Chondrocyte (in vitro differentiated cells): ENCODE measurements around the gene THBS4. TPM values are rescaled to one million over a fixed set of nuclear protein-coding genes. Genes with fewer than 3 reads are reported as not detected.
"Not testable (repeated sequence)": the region's sequence is repeated elsewhere in the genome, so short reads cannot be mapped to it uniquely, and the experiment has no call there.

Source experiments
- DNase-seq: peaks from one replicate; pipeline ENCODE4 v3.0.0; 2021; ENCODE audit warnings: mixed read lengths, low spot score
- H3K27ac Mint-ChIP-seq: one replicate; pipeline ENCODE4 v1.8.0; 2021; ENCODE audit warnings: mild to moderate bottlenecking, moderate library complexity, mixed read lengths; ENCODE audit not compliant: unreplicated experiment
- H3K27me3 Mint-ChIP-seq: 2 replicates; pipeline ENCODE4 v1.8.0; 2021; ENCODE audit warnings: low read depth, mixed read lengths
- H3K36me3 Mint-ChIP-seq: 2 replicates; pipeline ENCODE4 v1.8.0; 2021; ENCODE audit warnings: low read depth, mixed read lengths
- H3K4me1 Mint-ChIP-seq: 2 replicates; pipeline ENCODE4 v1.8.0; 2021; ENCODE audit warnings: low read depth, mild to moderate bottlenecking, mixed read lengths
- H3K4me3 Mint-ChIP-seq: one replicate; pipeline ENCODE4 v1.8.0; 2021; ENCODE audit warnings: mild to moderate bottlenecking, moderate library complexity, mixed read lengths; ENCODE audit not compliant: unreplicated experiment
- H3K9me3 Mint-ChIP-seq: 2 replicates; pipeline ENCODE4 v1.8.0; 2021; ENCODE audit warnings: low read depth, mixed read lengths
- CTCF ChIP-seq: fragments of 200-600 bp; sonication (generic); IDR thresholded peaks from 2 replicates; pipeline ENCODE4 v1.5.0; 2021; ENCODE audit warnings: antibody characterized with exemption, mild to moderate bottlenecking, moderate library complexity
- total RNA-seq: library from RNA; stranded (reverse); gene quantifications from 3 replicates; pipeline ENCODE4 v1.2.1, GENCODE V29; 2021

The THBS4 gene
- total RNA-seq, 1 donor from 2014 or later, result 0.75 TPM

- Mint-ChIP-seq H3K27ac (no peak overlapping the region), H3K4me3 (no peak overlapping the region), H3K36me3 (no peaks in the 10 kb centered on the region), H3K4me1 (peaks cover 2% of the 10 kb centered on the region), H3K27me3 (peaks cover 4% of the 10 kb centered on the region), H3K9me3 (no peaks in the 10 kb centered on the region)
- TF ChIP-seq CTCF, result peak; percentile 76
- DNase-seq, result no peak
These were observed 47.6 kb downstream of the THBS4 start for GRCh38 chr5:80082731-80083100.

- H3K4me3 Mint-ChIP-seq, result no peak overlapping the region
- no peaks in the 10 kb centered on the region for H3K36me3 Mint-ChIP-seq
- no peak for DNase-seq
- peaks cover 2% of the 10 kb centered on the region for H3K4me1 Mint-ChIP-seq
- peak; percentile 84 for TF ChIP-seq CTCF
- H3K27ac Mint-ChIP-seq, result no peak overlapping the region
- peaks cover 4% of the 10 kb centered on the region for H3K27me3 Mint-ChIP-seq
- no peaks in the 10 kb centered on the region for H3K9me3 Mint-ChIP-seq
These were observed 48.1 kb downstream of the THBS4 start for GRCh38 chr5:80083101-80083890.

GRCh38 chr5:80090884-80091166, 55.7 kb downstream of the THBS4 start:
- H3K27ac Mint-ChIP-seq, result no peak overlapping the region
- no peaks in the 10 kb centered on the region for H3K36me3 Mint-ChIP-seq
- no peak for TF ChIP-seq CTCF
- no peak overlapping the region for H3K4me3 Mint-ChIP-seq
- H3K27me3 Mint-ChIP-seq, result peaks cover under 1% of the 10 kb centered on the region
- peaks cover 8% of the 10 kb centered on the region for H3K4me1 Mint-ChIP-seq
- no peaks in the 10 kb centered on the region for H3K9me3 Mint-ChIP-seq
- no peak for DNase-seq

- not testable (repeated sequence) for H3K4me3 Mint-ChIP-seq, H3K9me3 Mint-ChIP-seq, DNase-seq, H3K36me3 Mint-ChIP-seq, H3K27ac Mint-ChIP-seq, H3K4me1 Mint-ChIP-seq, H3K27me3 Mint-ChIP-seq
- TF ChIP-seq CTCF, result peak; percentile 95
These were observed 56.6 kb downstream of the THBS4 start for GRCh38 chr5:80091792-80092192.

- DNase-seq, result no peak
- Mint-ChIP-seq H3K27me3 (no peaks in the 10 kb centered on the region), H3K36me3 (no peaks in the 10 kb centered on the region), H3K4me3 (no peak overlapping the region), H3K27ac (no peak overlapping the region), H3K9me3 (no peaks in the 10 kb centered on the region), H3K4me1 (peaks cover 8% of the 10 kb centered on the region)
- TF ChIP-seq CTCF, result no peak
These were observed 57.4 kb downstream of the THBS4 start for GRCh38 chr5:80092486-80093107.
